Uterus (tissue), 2 donors: ENCODE data around the gene HTR1D.
"Not testable (repeated sequence)": the region's sequence is repeated elsewhere in the genome, so short reads cannot be mapped to it uniquely, and the experiment has no call there.

Source experiments
- CTCF ChIP-seq, 4 experiments: fragments of 200-600 bp in 2 of 4; fragments of 450-650 bp in 2 of 4; sonication (generic) in 2 of 4; IDR thresholded peaks; one replicate each; pipeline ENCODE4 v1.5.1; 2016 to 2019; ENCODE audit warnings: antibody characterized with exemption in 4 of 4, mild to moderate bottlenecking in 2 of 4, moderate library complexity in 1 of 4
- POLR2A ChIP-seq, 2 donors: fragments of 450-650 bp; IDR thresholded peaks; one replicate each; pipeline ENCODE4 v1.6.1; 2016; ENCODE audit warnings: antibody characterized with exemption in 2 of 2, mild to moderate bottlenecking in 1 of 2, moderate library complexity in 1 of 2

- not testable (repeated sequence) for TF ChIP-seq POLR2A, CTCF (IDR thresholded peaks at IDR 0.05)
Measured at GRCh38 chr1:23188936-23189452, 28.3 kb downstream of the HTR1D start.
